ENCODE measurements around the gene KHDRBS1. TPM values are rescaled to one million over a fixed set of nuclear protein-coding genes. Genes with fewer than 3 reads are reported as not detected.
"Not testable (repeated sequence)": the region's sequence is repeated elsewhere in the genome, so short reads cannot be mapped to it uniquely, and the experiment has no call there.

KHDRBS1 gene
- total RNA-seq, 1 experiment from 2014 or later: 64.7 TPM

DNA sequence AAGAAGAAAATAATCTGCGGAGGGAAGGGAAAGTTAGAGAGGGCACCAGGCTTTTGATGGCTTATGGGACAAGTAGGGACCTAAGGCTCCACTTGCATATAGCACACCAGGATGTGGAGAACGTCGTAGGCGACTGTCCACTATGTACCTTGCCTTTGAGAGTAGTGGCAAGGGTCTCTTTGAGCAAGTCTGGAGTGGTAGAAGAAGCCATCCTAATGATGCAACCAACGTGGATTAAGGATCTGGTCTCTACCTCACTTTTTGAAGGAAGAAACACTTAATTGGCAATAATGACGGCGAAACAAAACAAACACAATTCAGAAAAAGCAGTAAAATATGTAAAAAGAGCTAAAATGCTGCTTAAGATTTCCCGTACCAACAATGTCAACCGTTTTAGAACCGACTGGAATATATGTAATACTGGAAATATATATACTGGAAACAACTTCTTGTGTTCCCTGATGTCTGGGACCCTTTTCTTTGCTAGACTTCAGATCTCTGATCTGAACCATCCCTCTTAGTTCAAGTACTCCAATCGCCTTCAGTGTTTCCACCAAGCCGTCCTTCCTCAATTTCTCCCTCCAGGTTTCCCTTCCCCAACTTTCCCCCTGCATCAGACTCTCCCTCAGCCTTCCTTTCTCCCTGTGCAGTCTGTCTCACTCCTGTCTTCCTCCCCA is 821 bp upstream of the KHDRBS1 start:
- no peak for DNase-seq (ENCODE audit: low read depth)

DNA sequence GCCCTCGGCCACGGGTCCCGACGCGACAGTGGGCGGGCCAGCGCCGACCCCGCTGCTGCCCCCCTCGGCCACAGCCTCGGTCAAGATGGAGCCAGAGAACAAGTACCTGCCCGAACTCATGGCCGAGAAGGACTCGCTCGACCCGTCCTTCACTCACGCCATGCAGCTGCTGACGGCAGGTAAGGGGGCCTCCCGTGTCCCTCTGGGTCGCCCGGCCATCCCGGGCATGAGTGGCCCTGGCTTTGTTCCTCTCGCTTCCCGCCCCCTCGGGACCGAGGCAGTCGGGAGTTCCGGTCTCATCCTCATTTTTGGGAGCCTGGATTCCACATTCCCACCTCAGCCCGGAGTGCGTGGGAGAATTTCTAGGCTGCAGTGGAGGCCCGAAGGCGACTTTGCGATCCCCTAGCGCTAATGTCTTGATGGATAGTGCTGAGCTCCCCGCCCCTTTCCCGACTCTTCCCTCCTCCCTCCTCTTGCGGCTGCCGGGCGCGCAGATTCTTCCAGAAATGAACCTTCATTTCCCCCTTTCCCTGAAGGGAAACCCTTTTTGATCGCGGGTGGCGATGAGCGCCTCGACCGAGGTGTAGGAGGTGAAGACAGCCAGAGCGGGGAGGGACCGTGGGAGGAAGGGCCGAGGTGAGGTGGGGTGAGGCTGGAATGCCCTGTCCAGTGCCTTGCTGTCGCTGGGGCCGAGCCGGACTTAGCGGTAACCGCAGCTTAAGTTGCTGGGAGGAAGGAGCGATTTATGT is 705 bp downstream of the KHDRBS1 start:
- peak; percentile 53 for DNase-seq (ENCODE audit: low read depth)

DNA sequence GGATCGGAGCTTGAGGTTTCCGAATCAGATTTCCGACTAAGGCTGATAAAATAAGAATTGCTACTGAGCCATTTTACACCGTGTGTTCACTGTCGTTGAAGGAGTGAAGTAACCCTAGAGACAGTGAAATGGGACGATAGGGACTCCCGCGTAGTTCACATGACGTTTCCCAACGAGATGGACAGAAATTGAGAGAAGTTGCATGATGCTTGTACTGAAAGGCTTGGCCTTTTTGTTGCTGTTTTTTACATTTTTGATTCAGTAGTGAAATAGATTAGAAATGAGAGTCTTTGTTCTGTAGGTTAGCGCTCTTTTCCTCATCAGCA is 1.2 kb downstream of the KHDRBS1 start:
- DNase-seq (ENCODE audit: low read depth): no peak

DNA sequence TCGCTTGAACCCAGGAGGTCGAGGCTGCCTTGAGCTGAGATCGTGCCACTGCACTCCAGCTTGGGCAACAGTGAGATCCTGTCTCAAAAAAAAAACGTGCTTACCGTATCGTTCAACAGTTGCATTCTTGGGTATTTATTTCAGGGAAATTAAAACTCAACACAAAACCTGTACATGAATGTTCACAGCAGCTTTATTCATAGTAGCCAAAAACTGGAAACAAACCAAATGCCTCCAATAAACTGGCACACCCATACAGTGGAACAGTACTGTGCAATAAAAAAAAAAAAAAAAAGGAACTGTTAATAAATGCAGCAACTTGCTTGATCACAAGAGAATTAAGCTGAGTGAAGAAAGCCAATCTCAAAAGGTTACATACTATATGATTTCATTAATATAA is 6.7 kb downstream of the KHDRBS1 start:
- DNase-seq (ENCODE audit: low read depth): no peak

DNA sequence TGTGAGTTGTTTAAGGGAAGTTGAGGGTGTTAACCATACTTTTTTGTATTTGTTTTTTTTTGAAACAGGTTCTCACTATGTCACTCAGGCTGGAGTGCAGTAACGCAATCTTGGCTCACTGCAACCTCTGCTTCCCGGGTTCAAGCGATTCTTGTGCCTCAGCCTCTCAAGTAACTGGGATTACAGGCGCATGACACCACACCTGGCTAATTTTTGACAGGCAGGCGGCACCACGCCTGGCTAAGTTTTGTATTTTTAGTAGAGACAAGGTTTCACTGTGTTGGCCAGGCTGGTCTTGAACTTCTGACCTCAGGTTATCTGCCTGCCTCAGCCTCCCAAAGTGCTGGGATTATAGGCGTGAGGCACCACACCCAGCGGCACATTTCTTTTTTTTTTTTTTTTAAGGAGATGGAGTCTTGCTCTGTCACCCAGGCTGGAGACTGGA is 7.9 kb downstream of the KHDRBS1 start:
- not testable (repeated sequence) for DNase-seq (ENCODE audit: low read depth)

DNA sequence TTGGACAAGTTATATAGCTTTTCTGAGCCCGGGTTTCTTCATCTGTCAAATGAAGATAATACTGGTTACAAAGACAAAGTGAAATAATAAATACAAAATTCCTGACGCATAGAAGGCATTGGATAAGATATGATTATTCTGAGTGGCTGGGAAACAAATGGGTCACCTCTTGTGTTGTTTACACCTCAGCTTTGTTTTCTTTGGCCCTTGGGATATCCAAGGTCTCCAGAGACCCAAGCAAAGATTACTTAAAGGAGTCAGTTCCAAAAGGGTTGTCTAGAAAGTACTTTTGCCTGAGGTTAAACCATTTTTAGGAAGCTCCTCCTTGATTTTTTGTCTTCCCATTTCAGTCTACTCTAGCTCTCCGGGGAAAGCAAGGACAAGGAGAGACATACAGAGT is 9.7 kb downstream of the KHDRBS1 start:
- DNase-seq (ENCODE audit: low read depth): no peak

DNA sequence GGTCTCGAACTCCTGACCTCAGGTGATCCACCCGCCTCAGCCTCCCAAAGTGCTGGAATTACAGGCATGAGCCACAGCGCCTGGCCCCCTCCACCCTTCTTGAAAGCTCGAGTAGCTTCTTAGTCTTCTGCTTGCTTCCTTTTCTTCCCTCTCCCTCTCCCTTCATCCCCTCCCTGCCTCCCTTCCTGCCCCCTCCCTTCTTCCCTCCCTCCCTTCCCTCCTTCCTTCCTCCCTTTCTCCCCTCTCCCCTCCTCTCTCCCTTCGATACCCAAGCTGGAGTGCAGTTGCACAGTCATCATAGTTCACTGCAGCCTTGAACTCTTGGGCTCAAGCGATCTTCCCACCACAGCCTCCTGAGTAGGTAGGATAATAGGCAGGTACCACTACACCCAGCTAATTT is 11.8 kb downstream of the KHDRBS1 start:
- no peak for DNase-seq (ENCODE audit: low read depth)

DNA sequence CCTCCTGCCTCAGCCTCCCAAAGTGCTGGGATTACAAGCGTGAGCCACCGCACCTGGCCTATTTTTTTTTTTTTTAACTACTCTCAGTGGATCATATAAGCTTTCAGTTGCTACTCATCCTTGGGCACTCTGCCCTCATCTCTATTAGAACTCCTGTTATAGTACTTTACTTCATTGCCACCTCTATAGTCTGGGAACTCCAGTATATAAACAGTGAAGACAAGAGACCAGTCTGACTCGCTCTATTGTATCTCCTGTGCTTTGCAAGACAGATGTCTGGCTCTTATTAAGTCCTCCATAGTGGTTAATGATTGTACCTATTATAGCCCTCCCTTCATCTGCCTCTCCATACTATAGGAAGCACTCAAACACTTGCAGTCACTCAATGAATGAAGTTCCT is 15.1 kb downstream of the KHDRBS1 start:
- DNase-seq (ENCODE audit: low read depth): no peak

DNA sequence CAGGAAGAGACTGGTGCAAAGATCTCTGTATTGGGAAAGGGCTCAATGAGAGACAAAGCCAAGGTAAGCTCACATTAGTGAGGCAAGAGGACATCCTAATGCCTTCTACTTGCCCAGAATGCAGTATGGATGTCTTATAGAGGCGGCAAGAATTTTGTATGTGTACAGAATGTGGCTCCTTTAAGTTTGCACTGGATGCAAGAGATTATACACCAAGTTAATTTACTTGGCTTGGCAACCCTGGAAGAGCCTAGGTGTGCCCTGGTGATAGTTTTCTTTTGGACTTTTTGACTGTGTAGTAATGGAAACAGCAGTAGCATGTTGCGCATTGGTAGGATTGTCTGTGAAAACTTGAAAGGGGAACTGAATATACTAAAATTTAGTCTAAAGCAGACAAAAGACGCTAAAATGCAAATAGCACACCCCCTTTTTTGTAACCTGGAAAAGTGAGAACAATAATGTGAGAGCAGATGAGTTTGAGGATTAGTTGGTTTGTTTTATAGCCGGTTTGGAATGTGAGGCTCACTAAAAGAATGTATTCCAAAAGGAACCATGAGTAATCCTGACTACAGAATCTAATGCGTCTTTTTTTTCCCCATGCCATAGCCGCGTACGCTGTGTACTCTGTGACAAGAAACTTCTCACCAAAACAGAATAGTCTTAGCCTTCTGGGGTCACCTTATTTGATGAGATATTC is 18.1 kb downstream of the KHDRBS1 start:
- DNase-seq (ENCODE audit: low read depth): peak; percentile 27

DNA sequence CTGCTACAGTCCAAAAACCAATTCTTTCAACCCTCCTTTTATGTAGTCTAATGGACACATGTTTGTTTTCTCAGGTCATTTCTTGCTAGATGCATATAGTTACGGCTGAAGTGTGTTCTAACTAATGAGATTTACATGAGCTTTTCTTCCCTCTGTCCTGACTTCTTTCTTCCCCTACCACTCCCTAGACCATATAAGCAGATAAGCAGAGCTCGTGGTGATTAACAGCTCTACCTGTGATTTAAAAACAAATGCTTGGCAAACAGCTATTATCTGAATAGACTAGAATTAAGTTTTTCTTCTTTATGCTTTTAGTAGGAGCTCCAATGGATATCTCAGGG is 18.6 kb downstream of the KHDRBS1 start:
- DNase-seq (ENCODE audit: low read depth): no peak

DNA sequence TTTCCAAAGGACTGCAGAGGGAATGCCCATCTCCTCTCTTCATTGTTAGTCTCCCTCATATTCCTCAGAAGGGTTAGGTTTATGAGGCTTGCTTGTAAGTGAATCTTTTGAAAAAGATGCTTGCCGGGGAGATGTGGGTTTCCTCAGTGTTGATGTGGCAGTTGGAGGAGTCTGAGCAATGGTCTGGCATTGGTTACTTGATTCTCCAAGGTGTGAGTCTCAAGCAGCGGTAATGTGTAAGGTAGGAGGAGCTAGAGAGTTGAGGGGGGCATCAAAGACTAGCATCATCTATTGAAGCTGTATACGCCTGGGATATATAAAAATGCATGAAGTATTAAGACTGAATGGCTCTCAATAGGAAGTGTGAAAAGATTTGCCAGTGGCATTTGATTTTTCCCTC is 21.5 kb downstream of the KHDRBS1 start:
- DNase-seq (ENCODE audit: low read depth): no peak

DNA sequence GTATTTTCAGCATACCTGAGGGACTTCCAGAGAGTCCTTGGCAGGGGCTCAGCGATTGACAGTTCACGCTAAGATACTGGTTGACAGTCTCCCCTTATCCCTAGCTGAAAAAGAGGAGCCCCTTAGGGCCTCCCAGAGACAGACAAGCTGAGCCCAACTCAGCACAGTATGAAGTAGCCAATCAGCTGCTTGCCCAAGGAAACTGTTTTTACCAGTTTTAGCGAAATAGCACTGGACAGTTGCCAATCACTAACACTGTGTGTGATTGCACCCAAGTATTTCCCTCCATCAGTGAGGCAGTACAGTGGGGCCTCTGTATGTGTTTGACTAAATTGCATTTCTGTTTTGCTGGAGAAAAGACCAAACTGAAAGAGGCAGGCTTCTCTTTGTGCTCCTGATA is 27.0 kb downstream of the KHDRBS1 start:
- no peak for DNase-seq (ENCODE audit: low read depth)

DNA sequence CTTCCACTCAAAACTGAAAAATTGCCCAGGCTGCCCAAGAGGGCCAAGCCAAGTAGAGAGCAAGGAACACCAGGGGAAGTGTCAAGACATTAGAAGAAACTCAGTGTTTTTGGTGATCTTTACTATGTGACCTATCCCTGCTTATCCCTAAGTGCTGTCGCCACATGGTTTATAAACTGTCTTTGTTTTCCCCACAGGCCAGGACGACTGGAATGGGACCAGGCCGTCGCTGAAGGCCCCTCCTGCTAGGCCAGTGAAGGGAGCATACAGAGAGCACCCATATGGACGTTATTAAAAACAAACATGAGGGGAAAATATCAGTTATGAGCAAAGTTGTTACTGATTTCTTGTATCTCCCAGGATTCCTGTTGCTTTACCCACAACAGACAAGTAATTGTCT is 28.7 kb downstream of the KHDRBS1 start:
- DNase-seq (ENCODE audit: low read depth): no peak

DNA sequence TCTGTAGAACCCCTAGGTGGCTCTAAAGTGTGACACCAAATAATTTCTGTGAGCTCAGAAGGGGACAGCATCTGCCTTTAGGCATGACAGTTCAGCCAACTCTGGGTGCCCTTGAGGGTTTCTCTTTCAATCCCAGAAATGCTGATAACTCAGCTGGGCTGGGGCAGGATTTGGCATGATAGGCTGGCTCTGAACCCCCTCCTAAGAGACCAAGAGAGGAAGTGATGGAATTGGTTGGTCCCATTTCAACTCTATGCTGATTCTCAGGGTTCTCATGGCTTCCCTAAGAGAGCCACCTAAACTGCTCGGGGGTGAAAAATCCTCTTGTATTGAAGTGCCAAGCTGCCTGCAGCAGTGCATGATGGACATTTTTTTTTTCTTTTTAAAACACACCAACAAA is 30.6 kb downstream of the KHDRBS1 start:
- DNase-seq (ENCODE audit: low read depth): no peak

DNA sequence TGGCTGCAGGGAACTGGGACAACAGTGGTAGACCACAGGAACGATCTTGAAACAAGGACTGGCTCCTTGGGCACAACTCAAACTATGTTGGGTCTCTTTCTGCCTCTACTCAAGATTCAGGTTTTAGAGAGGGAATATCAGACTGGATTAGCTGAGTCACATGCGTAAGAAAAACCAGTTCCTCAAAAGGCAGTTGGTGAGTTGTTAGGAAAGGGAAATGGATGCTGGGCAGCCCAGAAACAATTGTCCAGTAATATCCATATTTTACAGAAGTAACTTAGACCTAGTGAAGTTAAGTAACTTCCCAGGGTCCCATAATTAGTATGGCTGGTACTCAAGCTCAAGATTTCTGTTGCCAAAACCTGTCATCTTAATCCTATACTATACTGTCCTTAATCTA is 32.1 kb downstream of the KHDRBS1 start:
- DNase-seq (ENCODE audit: low read depth): no peak

DNA sequence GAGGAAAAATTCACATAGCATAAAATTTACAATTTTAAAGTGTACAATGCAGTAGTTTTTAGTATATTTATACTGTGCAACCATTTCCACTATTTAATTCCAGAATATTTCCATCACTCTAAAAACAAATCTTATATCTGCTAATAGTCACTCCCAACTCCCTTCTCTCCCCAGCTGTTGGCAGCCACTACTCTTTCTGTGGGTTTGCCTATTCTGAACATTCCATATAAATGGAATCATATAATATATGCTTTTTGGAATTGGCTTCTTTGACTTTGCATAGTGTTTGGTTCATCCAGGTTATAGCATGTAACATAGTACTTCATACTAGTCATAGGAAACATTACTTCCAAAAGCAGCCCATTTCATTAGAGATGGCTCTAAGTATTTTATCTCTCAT is 34.0 kb downstream of the KHDRBS1 start:
- no peak for DNase-seq (ENCODE audit: low read depth)

DNA sequence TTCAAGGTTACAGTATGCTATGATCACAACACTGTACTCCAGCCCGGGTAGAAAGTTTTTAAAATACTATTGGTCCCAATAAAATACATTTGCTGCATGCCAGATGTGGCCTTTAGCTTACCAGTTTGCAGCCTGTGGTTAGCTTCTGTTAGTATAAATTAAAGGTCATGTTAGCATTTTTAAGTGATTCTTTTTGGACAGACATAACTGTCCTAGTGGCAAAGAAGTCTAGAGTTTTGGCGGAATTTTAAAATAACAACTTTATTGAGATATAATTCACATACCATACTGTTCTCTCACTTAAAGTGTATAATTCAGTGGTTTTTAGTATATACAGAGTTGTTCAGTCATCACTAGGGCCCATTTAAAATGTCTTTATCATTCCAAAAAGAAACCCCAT is 34.8 kb downstream of the KHDRBS1 start:
- DNase-seq (ENCODE audit: low read depth): no peak

DNA sequence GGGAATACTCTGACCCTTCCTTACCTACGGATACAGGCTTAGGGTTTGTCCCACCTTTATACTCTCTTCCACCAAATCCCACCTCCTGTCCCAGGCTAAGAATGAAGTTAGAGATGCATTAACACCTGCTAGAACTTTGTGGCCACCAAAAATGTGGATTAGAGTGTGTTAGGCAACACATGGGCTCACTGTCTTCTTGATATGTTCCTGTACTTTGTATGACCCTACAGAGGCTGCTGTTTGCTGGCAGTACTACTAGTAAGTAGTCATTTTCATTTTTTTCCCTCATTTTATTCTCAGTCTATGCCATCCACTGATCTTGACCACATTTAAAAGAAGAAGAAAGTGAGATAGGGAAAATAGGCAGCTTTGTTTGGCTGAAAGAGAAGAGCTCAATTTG is 38.0 kb downstream of the KHDRBS1 start:
- no peak for DNase-seq (ENCODE audit: low read depth)

DNA sequence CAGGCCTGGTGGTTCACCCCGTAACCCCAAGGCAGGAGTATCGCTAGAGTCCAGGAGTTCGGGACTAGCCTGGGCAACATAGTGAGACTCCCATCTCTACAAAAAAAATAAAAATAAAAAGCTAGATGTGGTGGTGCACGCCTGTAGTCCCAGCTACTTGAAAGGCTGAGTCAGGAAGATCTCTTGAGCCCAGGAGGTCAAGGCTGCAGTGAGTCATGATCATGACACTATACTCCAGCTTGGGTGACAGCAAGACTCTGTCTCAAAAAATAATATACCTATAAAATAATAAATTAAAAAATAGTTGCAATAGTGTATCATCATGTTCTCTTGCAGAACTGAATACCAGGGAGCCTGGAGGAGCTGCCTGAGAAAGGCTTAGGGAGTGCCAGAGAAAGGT is 39.2 kb downstream of the KHDRBS1 start:
- no peak for DNase-seq (ENCODE audit: low read depth)

DNA sequence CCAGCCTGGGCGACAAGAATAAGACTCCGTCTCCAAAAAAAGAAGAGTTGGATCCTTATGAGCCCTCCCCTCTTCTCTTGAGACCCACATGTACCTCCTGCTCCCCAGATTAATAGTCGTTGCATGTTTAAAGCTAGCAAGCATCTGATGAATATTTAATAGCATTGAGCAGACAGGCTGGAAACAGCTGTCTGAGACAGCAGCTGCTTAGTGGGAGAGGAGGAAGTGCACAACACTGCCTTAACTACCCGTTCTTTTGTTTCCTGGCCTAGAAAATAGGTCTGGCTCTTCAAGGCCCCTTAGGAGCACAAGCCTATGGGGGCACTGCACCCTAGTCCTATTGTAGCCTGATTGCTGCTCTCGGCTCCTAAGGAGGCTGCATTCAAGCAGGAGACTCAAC is 41.7 kb downstream of the KHDRBS1 start:
- DNase-seq (ENCODE audit: low read depth): no peak

DNA sequence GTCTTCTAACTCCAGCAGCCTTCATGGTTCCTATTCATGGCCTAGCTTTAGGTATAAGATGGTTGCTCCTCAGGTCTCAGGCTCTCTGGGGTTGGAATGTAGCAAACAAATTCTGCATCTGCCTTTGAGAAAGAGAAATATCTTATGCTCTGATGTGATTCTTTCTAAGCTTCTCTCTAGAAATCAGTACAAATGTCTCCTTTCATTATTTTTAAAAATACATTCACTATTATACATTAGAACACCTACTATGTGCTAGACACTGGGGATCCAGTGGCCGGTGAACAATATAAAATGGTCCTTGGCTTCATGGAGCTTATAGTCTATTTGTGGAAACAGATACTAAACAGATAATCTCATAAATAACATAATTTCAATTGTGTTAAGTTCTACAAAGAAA is 42.9 kb downstream of the KHDRBS1 start:
- no peak for DNase-seq (ENCODE audit: low read depth)

DNA sequence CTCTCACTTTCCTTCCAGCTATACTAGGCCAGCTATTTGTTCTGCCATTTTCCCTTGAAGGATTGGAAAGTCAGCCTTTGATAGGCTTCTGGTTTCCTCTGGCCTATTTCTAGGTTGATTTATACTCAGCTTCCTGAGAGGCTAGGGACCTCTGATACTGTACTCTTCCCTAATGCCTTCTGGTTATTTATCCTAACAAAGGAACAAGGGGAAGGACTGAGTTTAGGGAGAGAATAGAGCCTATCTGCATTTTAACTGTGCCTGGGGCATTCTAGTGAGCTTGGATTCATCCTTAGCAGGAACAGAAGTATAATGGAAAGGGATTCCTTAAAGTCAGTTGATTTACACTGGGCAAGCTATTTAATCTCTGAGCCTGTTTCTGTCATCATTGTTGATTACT is 47.2 kb downstream of the KHDRBS1 start:
- DNase-seq (ENCODE audit: low read depth): no peak

DNA sequence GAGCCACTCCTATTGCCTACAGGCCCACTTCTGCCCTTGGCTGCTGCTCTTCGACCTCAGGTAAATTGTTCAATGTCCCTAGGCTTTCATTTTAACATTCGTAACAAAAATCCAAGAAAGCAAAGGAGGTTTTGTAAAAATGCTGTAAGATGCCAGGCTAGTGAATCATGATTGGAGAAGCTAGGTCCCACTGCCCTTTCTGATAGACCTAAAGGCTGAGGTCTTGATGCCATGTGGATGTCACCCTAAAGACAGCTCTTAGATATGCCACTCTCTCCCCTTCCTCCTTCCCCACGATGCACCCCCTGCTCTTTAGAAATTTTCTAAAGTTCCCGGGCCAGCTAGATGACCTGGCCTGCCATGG is 49.2 kb downstream of the KHDRBS1 start:
- DNase-seq (ENCODE audit: low read depth): no peak

Data from Daoy (cell line).